WTC11 (cell line): ENCODE data around the gene C19orf44. TPM values are rescaled to one million over a fixed set of nuclear protein-coding genes. Genes with fewer than 3 reads are reported as not detected.

Source experiments
- ATAC-seq: fragments of 200-7000 bp; cut with Tn5 transposase; 2 replicates; pipeline ENCODE4 v1.10.0; 2021; ENCODE audit warnings: mild to moderate bottlenecking, moderate library complexity
- CTCF ChIA-PET: fragments of 300-600 bp; sonication (Branson Sonifier 250); formaldehyde crosslinking; loops from one replicate; lab custom pipeline; 2021; ENCODE audit warnings: antibody characterized with exemption; lab: Charles Lee
- POLR2A ChIA-PET: fragments of 350-600 bp; sonication (Branson Sonifier 250); formaldehyde crosslinking; loops from one replicate; lab custom pipeline; 2021; ENCODE audit warnings: antibody characterized with exemption; lab: Charles Lee
- DNase-seq: peaks from one replicate; pipeline ENCODE4 v3.0.0; 2021; ENCODE audit warnings: low spot score
- H3K27ac Mint-ChIP-seq: 2 replicates; pipeline ENCODE4 v1.8.0; 2021; ENCODE audit warnings: mixed read lengths
- H3K27me3 Mint-ChIP-seq: 2 replicates; pipeline ENCODE4 v1.8.0; 2021; ENCODE audit warnings: low read depth, mild to moderate bottlenecking, moderate library complexity, mixed read lengths
- H3K36me3 Mint-ChIP-seq: 2 replicates; pipeline ENCODE4 v1.8.0; 2021; ENCODE audit warnings: mixed read lengths
- H3K4me1 Mint-ChIP-seq: 2 replicates; pipeline ENCODE4 v1.8.0; 2022; ENCODE audit warnings: mixed read lengths
- H3K4me3 Mint-ChIP-seq: 2 replicates; pipeline ENCODE4 v1.8.0; 2021; ENCODE audit warnings: mild to moderate bottlenecking, moderate library complexity, mixed read lengths
- H3K9me3 Mint-ChIP-seq: 2 replicates; pipeline ENCODE4 v1.8.0; 2021; ENCODE audit warnings: mixed read lengths
- AR ChIP-seq: fragments of 250-450 bp; sonication (Bioruptor Pico); IDR thresholded peaks from 2 replicates; pipeline ENCODE4 v1.9.0; 2021; ENCODE audit warnings: mild to moderate bottlenecking
- ARID4B ChIP-seq: sonication (generic); formaldehyde crosslinking; IDR thresholded peaks from 2 replicates; pipeline ENCODE4 v1.8.0; 2023; ENCODE audit warnings: missing genetic modification reagents, mild to moderate bottlenecking, borderline replicate concordance
- ERG ChIP-seq: fragments of 250-450 bp; sonication (Bioruptor Pico); IDR thresholded peaks from 2 replicates; pipeline ENCODE4 v1.8.0; 2021; ENCODE audit warnings: mild to moderate bottlenecking
- FOXK1 ChIP-seq: sonication (generic); formaldehyde crosslinking; IDR thresholded peaks from 2 replicates; pipeline ENCODE4 v1.8.0; 2022; ENCODE audit warnings: mild to moderate bottlenecking, moderate library complexity, missing genetic modification reagents
- FOXP4 ChIP-seq: sonication (generic); formaldehyde crosslinking; IDR thresholded peaks from 2 replicates; pipeline ENCODE4 v1.8.0; 2022; ENCODE audit warnings: mild to moderate bottlenecking, missing genetic modification reagents
- KAT7 ChIP-seq: sonication (generic); formaldehyde crosslinking; IDR thresholded peaks from 2 replicates; pipeline ENCODE4 v1.8.1; 2023; ENCODE audit warnings: missing genetic modification reagents, mild to moderate bottlenecking, borderline replicate concordance
- MXD4 ChIP-seq: fragments of 250-450 bp; sonication (Bioruptor Pico); IDR thresholded peaks from 2 replicates; pipeline ENCODE4 v1.8.0; 2021; ENCODE audit warnings: mild to moderate bottlenecking, moderate library complexity, borderline replicate concordance
- MYBL2 ChIP-seq: sonication (generic); formaldehyde crosslinking; IDR thresholded peaks from 2 replicates; pipeline ENCODE4 v1.8.1; 2023; ENCODE audit warnings: mild to moderate bottlenecking, moderate library complexity, missing genetic modification reagents
- SMAD3 ChIP-seq: sonication (generic); formaldehyde crosslinking; IDR thresholded peaks from 2 replicates; pipeline ENCODE4 v1.8.0; 2022; ENCODE audit warnings: missing genetic modification reagents, mild to moderate bottlenecking, borderline replicate concordance
- SMAD4 ChIP-seq: sonication (generic); formaldehyde crosslinking; IDR thresholded peaks from 2 replicates; pipeline ENCODE4 v1.8.0; 2022; ENCODE audit warnings: mild to moderate bottlenecking, missing genetic modification reagents
- USF1 ChIP-seq: sonication (generic); formaldehyde crosslinking; IDR thresholded peaks from 2 replicates; pipeline ENCODE4 v1.8.0; 2022; ENCODE audit warnings: mild to moderate bottlenecking, missing genetic modification reagents
- ZNF281 ChIP-seq: sonication (generic); formaldehyde crosslinking; IDR thresholded peaks from 2 replicates; pipeline ENCODE4 v1.8.0; 2023; ENCODE audit warnings: mild to moderate bottlenecking, missing genetic modification reagents
- ZNF532 ChIP-seq: fragments of 250-450 bp; sonication (Bioruptor Pico); IDR thresholded peaks from 2 replicates; pipeline ENCODE4 v1.9.0; 2021; ENCODE audit warnings: mild to moderate bottlenecking, borderline replicate concordance
- total RNA-seq: library from RNA; stranded (reverse); gene quantifications from 3 replicates; pipeline ENCODE4 v1.2.3, GENCODE V29; 2021

The C19orf44 gene
- total RNA-seq, 1 experiment from 2014 or later: 4.1 TPM

GRCh38 chr19:16473875-16474392 is 22.3 kb upstream of the C19orf44 start (continued):
- no peak for TF ChIP-seq ZNF532 (CRISPR knock-in tag)
- no peak for TF ChIP-seq MXD4 (CRISPR knock-in tag)
- no peak for TF ChIP-seq KAT7 (CRISPR knock-in tag)

GRCh38 chr19:16476401-16476800 is 19.8 kb upstream of the C19orf44 start:
- H3K4me3 Mint-ChIP-seq: no peak overlapping the region
- TF ChIP-seq SMAD3 (CRISPR knock-in tag): no peak
- TF ChIP-seq FOXK1 (CRISPR knock-in tag): no peak
- TF ChIP-seq ERG (CRISPR knock-in tag): no peak
- H3K4me1 Mint-ChIP-seq: no peaks in the 10 kb centered on the region
- H3K27me3 Mint-ChIP-seq: peaks cover 10% of the 10 kb centered on the region
- ChIA-PET CTCF (interaction anchor here (1.4 kb wide), 1 partner anchor 10 kb away, joined by 6 read pairs; no protein-coding TSS in a partner anchor), POLR2A (no interaction called here)
- ATAC-seq: no peak
- 0 out of 2 replicates have a peak, but pooled peaks cover 3% of the 10 kb centered on the region for H3K9me3 Mint-ChIP-seq
- H3K27ac Mint-ChIP-seq: no peak overlapping the region
- DNase-seq: no peak
- no peaks in the 10 kb centered on the region for H3K36me3 Mint-ChIP-seq

- POLR2A ChIA-PET: no interaction called here
- no peak for TF ChIP-seq MYBL2 (CRISPR knock-in tag)
- no peak for TF ChIP-seq USF1 (CRISPR knock-in tag)
- no peak for TF ChIP-seq ZNF281 (CRISPR knock-in tag)
- no peak for TF ChIP-seq SMAD4 (CRISPR knock-in tag)
- TF ChIP-seq FOXP4 (CRISPR knock-in tag): no peak
- TF ChIP-seq ARID4B (CRISPR knock-in tag): no peak
- no peak for TF ChIP-seq AR (CRISPR knock-in tag)
Measured at GRCh38 chr19:16477311-16477710, 18.9 kb upstream of the C19orf44 start.

More at GRCh38 chr19:16477311-16477710, 18.9 kb upstream of the C19orf44 start:
- H3K4me1 Mint-ChIP-seq: no peaks in the 10 kb centered on the region
- CTCF ChIA-PET: interaction anchor here (1.4 kb wide), 1 partner anchor 9 kb away, joined by 6 read pairs; no protein-coding TSS in a partner anchor
- H3K4me3 Mint-ChIP-seq: no peak overlapping the region
- ATAC-seq: no peak
- no peak for DNase-seq
- 0 out of 2 replicates have a peak, but pooled peaks cover 3% of the 10 kb centered on the region for H3K9me3 Mint-ChIP-seq
- H3K27me3 Mint-ChIP-seq: peaks cover 10% of the 10 kb centered on the region
- H3K27ac Mint-ChIP-seq: no peak overlapping the region
- no peaks in the 10 kb centered on the region for H3K36me3 Mint-ChIP-seq
